ENCODE data around the gene FHOD3. TPM values are rescaled to one million over a fixed set of nuclear protein-coding genes. Genes with fewer than 3 reads are reported as not detected.

FHOD3 gene
- polyA plus RNA-seq, 2 of the 4 experiments (the other 2 are of a cell fraction), result 2.5 to 3.6 TPM

DNA sequence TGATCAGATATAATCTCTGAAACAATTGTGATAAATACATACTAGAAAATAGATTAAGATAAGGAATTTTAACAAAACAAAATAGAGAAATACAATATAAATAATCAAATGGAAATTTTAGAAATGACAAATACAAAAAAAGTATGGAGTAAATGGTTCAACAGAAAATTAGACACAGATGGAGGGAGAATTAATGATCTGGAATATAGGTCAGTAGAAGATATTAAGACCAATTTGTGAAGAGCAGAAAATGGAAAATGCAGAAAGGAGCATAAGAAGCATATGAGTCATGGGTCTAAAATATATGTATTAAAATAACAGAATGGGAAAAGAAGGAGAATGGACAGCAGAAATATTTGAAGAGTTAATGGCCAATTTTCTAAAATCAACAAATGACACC lies 44.4 kb downstream of the FHOD3 start:
- CTCF ChIA-PET, result no interaction called here
- FAIRE-seq, result no peak
- no peak for TF ChIP-seq EHMT2 (IDR thresholded peaks at IDR 0.05; ENCODE audit: low read depth)
- TF ChIP-seq RCOR1 (IDR thresholded peaks at IDR 0.05; ENCODE audit: low read depth, low read length), result no peak
- TF ChIP-seq, protein P1, sequence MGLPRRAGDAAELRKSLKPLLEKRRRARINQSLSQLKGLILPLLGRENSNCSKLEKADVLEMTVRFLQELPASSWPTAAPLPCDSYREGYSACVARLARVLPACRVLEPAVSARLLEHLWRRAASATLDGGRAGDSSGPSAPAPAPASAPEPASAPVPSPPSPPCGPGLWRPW (IDR thresholded peaks at IDR 0.05), result no peak
- TF ChIP-seq FOSB (CRISPR knock-in tag; IDR thresholded peaks at IDR 0.05), result no peak
- TF ChIP-seq MAZ (IDR thresholded peaks at IDR 0.05; ENCODE audit: borderline replicate concordance, low read depth, low read length), result no peak
- Histone ChIP-seq H3K4me1 (0 out of 3 replicates have a peak, but pooled peaks cover 3% of the 10 kb centered on the region), H3K9me3 (no peaks in the 10 kb centered on the region), H3K4me3 (no peak overlapping the region), H3K27ac (no peak overlapping the region), H3K4me2 (no peak overlapping the region)
- POLR2A ChIA-PET, result no interaction called here
- no peak for DNase-seq (ENCODE audit: low read depth in 1 of 2, low spot score in 1 of 2)
- ATAC-seq, result no peak

DNA sequence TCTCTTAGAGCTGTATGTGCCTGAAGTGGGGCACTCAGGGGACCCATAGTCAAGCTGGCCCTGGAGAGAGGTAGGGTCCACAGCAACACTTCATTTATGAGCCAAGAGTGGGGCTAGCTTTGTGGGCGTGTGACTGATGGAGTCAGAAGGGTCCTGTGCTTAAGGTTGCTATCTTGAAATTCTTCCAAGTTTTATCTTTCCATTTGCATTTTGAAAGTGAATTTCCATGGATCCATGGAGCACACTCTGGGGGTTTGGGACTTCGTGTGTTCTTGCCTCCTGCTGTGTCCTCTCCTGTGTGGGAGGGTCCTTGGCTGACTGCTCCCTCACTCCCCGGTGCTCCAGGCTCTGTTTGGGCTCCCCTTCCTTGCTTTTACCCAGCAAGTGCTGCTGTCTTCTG lies 50.8 kb downstream of the FHOD3 start:
- Histone ChIP-seq H3K27ac (peak overlapping the region in 1 of 2 experiments; percentile 71; a peak in 2 of 6 replicates), H3K4me3 (no peak overlapping the region), H3K4me2 (no peak overlapping the region), H3K9me3 (no peaks in the 10 kb centered on the region), H3K4me1 (peaks cover 37% of the 10 kb centered on the region)
- FAIRE-seq (no peak), DNase-seq (ENCODE audit: low read depth in 1 of 2, low spot score in 1 of 2) (no peak), ATAC-seq (no peak)
- CTCF ChIA-PET, result no interaction called here
- POLR2A ChIA-PET, result no interaction called here
- 31% methylated on average over 3 of the region's 3 CpGs for WGBS (ENCODE audit: missing lambda C conversion rate)
- TF ChIP-seq POLR2A (IDR thresholded peaks at IDR 0.05; ENCODE audit: low read length) (no peak), POLR2AphosphoS2 (conservative IDR thresholded peaks at IDR 0.05; ENCODE audit: low read length) (no peak), HOXB13 (CRISPR knock-in tag; IDR thresholded peaks at IDR 0.05; ENCODE audit: low read depth) (no peak), MAZ (IDR thresholded peaks at IDR 0.05; ENCODE audit: borderline replicate concordance, low read depth, low read length) (no peak), SREBF2 (IDR thresholded peaks at IDR 0.05) (no peak), HEYL (CRISPR knock-in tag; IDR thresholded peaks at IDR 0.05) (no peak), ZNF302 (CRISPR knock-in tag; IDR thresholded peaks at IDR 0.05) (no peak)
- TF ChIP-seq, protein P2, sequence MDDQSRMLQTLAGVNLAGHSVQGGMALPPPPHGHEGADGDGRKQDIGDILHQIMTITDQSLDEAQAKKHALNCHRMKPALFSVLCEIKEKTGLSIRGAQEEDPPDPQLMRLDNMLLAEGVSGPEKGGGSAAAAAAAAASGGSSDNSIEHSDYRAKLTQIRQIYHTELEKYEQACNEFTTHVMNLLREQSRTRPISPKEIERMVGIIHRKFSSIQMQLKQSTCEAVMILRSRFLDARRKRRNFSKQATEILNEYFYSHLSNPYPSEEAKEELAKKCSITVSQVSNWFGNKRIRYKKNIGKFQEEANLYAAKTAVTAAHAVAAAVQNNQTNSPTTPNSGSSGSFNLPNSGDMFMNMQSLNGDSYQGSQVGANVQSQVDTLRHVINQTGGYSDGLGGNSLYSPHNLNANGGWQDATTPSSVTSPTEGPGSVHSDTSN (IDR thresholded peaks at IDR 0.05), result no peak
- TF ChIP-seq, protein P3, sequence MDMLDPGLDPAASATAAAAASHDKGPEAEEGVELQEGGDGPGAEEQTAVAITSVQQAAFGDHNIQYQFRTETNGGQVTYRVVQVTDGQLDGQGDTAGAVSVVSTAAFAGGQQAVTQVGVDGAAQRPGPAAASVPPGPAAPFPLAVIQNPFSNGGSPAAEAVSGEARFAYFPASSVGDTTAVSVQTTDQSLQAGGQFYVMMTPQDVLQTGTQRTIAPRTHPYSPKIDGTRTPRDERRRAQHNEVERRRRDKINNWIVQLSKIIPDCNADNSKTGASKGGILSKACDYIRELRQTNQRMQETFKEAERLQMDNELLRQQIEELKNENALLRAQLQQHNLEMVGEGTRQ (IDR thresholded peaks at IDR 0.05), result no peak

DNA sequence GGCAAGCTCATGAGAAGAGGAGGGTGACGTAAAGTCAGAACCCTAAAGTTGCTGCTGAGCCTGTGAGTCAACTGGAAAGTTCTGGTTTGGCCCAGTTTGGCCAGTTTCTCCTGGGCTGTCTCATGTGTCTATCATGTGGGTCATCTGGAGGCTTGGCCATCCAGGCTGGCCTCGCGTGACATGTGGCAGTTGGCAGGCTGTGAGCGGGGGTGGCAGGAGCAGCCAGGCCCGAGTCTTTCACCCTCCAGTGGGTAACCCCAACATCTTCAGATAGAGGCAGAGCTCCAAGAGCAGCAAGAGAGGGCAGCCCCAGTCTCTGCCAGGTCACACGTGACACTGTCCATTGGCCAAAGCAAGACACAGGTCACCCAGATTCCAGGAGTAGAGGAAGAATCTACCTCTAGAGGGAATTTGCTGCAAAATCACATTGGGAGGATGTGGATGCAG lies 51.5 kb downstream of the FHOD3 start:
- peak overlapping the region; percentile 50 to 71; a peak in 5 of 6 replicates for H3K27ac ChIP-seq
- ChIA-PET CTCF (interaction anchor here (1.0 kb wide), 1 partner anchor 10 kb away, joined by 3 read pairs; no protein-coding TSS in a partner anchor), POLR2A (interaction anchor here (1.0 kb wide), 1 partner anchor 40 kb away, joined by 3 read pairs; no protein-coding TSS in a partner anchor)
- ATAC-seq (no peak), FAIRE-seq (no peak), DNase-seq (ENCODE audit: low read depth in 1 of 2, low spot score in 1 of 2) (no peak)
- no peak overlapping the region for H3K4me3 ChIP-seq
- 85% methylated on average over 2 of the region's 6 CpGs for WGBS (ENCODE audit: missing lambda C conversion rate)
- peak overlapping the region; percentile 40; the same call in 2 of the 3 replicates for H3K4me2 ChIP-seq
- peaks cover 37% of the 10 kb centered on the region for H3K4me1 ChIP-seq
- TF ChIP-seq TP53 (CRISPR knock-in tag; IDR thresholded peaks at IDR 0.05), result no peak
- no peak for TF ChIP-seq ZFP36 (IDR thresholded peaks at IDR 0.05; ENCODE audit: borderline replicate concordance, partially characterized antibody)
- no peak for TF ChIP-seq RAD21 (conservative IDR thresholded peaks at IDR 0.05 in 1 of 2, IDR thresholded peaks at IDR 0.05 in 1 of 2)
- no peak for TF ChIP-seq BHLHE40 (IDR thresholded peaks at IDR 0.05; ENCODE audit: low read depth, low read length)
- TF ChIP-seq FOXS1 (CRISPR knock-in tag; IDR thresholded peaks at IDR 0.05), result no peak
- no peak for TF ChIP-seq NR3C1 (IDR thresholded peaks at IDR 0.05)
- no peak for TF ChIP-seq RFX5 (IDR thresholded peaks at IDR 0.05)
- no peak for TF ChIP-seq ZNF302 (CRISPR knock-in tag; IDR thresholded peaks at IDR 0.05)
- no peak for TF ChIP-seq POLR2A (IDR thresholded peaks at IDR 0.05; ENCODE audit: low read length)
- TF ChIP-seq, protein P4, sequence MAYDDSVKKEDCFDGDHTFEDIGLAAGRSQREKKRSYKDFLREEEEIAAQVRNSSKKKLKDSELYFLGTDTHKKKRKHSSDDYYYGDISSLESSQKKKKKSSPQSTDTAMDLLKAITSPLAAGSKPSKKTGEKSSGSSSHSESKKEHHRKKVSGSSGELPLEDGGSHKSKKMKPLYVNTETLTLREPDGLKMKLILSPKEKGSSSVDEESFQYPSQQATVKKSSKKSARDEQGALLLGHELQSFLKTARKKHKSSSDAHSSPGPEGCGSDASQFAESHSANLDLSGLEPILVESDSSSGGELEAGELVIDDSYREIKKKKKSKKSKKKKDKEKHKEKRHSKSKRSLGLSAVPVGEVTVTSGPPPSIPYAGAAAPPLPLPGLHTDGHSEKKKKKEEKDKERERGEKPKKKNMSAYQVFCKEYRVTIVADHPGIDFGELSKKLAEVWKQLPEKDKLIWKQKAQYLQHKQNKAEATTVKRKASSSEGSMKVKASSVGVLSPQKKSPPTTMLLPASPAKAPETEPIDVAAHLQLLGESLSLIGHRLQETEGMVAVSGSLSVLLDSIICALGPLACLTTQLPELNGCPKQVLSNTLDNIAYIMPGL (CRISPR knock-in tag; IDR thresholded peaks at IDR 0.05; ENCODE audit: borderline replicate concordance), result no peak
- TF ChIP-seq HOXB5 (CRISPR knock-in tag; IDR thresholded peaks at IDR 0.05), result no peak
- no peak for TF ChIP-seq HOXB13 (CRISPR knock-in tag; IDR thresholded peaks at IDR 0.05; ENCODE audit: low read depth)
- TF ChIP-seq CEBPB (IDR thresholded peaks at IDR 0.05), result no peak
- TF ChIP-seq, protein P2 (IDR thresholded peaks at IDR 0.05), result no peak
- no peak for TF ChIP-seq ZSCAN20 (CRISPR knock-in tag; IDR thresholded peaks at IDR 0.05)
- TF ChIP-seq FOSB (CRISPR knock-in tag; IDR thresholded peaks at IDR 0.05), result no peak
- TF ChIP-seq SREBF2 (IDR thresholded peaks at IDR 0.05), result no peak
- TF ChIP-seq HEYL (CRISPR knock-in tag; IDR thresholded peaks at IDR 0.05), result no peak
- no peak for TF ChIP-seq RNF2 (IDR thresholded peaks at IDR 0.05; ENCODE audit: borderline replicate concordance, low read depth)
- no peaks in the 10 kb centered on the region for H3K9me3 ChIP-seq
